HL-60 (cell line): ENCODE results near the gene OR5B21.

ENCODE experiments used
- POLR2AphosphoS5 ChIP-seq: IDR thresholded peaks from 2 replicates; pipeline ENCODE4 v1.6.1; 2012; ENCODE audit warnings: low read depth
- TF ChIP-seq, protein P1 (sequence below): IDR thresholded peaks from one replicate; pipeline ENCODE4 v1.5.1; 2011; ENCODE audit warnings: low read length, control low read depth, inconsistent platforms; ENCODE audit not compliant: insufficient read depth
- TF ChIP-seq, protein P2 (sequence below): IDR thresholded peaks from 2 replicates; pipeline ENCODE4 v1.6.1; 2012; ENCODE audit warnings: low read depth; ENCODE audit not compliant: insufficient replicate concordance

- no peak for TF ChIP-seq POLR2AphosphoS5
- TF ChIP-seq, protein P1, sequence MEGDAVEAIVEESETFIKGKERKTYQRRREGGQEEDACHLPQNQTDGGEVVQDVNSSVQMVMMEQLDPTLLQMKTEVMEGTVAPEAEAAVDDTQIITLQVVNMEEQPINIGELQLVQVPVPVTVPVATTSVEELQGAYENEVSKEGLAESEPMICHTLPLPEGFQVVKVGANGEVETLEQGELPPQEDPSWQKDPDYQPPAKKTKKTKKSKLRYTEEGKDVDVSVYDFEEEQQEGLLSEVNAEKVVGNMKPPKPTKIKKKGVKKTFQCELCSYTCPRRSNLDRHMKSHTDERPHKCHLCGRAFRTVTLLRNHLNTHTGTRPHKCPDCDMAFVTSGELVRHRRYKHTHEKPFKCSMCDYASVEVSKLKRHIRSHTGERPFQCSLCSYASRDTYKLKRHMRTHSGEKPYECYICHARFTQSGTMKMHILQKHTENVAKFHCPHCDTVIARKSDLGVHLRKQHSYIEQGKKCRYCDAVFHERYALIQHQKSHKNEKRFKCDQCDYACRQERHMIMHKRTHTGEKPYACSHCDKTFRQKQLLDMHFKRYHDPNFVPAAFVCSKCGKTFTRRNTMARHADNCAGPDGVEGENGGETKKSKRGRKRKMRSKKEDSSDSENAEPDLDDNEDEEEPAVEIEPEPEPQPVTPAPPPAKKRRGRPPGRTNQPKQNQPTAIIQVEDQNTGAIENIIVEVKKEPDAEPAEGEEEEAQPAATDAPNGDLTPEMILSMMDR = no peak
- TF ChIP-seq, protein P2, sequence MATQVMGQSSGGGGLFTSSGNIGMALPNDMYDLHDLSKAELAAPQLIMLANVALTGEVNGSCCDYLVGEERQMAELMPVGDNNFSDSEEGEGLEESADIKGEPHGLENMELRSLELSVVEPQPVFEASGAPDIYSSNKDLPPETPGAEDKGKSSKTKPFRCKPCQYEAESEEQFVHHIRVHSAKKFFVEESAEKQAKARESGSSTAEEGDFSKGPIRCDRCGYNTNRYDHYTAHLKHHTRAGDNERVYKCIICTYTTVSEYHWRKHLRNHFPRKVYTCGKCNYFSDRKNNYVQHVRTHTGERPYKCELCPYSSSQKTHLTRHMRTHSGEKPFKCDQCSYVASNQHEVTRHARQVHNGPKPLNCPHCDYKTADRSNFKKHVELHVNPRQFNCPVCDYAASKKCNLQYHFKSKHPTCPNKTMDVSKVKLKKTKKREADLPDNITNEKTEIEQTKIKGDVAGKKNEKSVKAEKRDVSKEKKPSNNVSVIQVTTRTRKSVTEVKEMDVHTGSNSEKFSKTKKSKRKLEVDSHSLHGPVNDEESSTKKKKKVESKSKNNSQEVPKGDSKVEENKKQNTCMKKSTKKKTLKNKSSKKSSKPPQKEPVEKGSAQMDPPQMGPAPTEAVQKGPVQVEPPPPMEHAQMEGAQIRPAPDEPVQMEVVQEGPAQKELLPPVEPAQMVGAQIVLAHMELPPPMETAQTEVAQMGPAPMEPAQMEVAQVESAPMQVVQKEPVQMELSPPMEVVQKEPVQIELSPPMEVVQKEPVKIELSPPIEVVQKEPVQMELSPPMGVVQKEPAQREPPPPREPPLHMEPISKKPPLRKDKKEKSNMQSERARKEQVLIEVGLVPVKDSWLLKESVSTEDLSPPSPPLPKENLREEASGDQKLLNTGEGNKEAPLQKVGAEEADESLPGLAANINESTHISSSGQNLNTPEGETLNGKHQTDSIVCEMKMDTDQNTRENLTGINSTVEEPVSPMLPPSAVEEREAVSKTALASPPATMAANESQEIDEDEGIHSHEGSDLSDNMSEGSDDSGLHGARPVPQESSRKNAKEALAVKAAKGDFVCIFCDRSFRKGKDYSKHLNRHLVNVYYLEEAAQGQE = no peak
Observed at GRCh38 chr11:58504232-58504631, 3.7 kb downstream of the OR5B21 start.
